HEK293T (cell line): ENCODE results near the gene NMT2.

Source experiments
- CTCF ChIA-PET: fragments of 350-600 bp; formaldehyde crosslinking; extraction: SDS; loops from one replicate; lab custom pipeline; 2021; ENCODE audit warnings: antibody characterized with exemption, inconsistent platforms; lab: Yijun Ruan, JAX
- POLR2A ChIA-PET: fragments of 350-600 bp; formaldehyde crosslinking; extraction: SDS; loops from one replicate; lab custom pipeline; 2020; ENCODE audit warnings: antibody characterized with exemption, inconsistent platforms; lab: Yijun Ruan, JAX
- DNase-seq: peaks from one replicate; pipeline ENCODE4 v3.0.0; 2012; ENCODE audit warnings: mixed read lengths; ENCODE audit errors: extremely low spot score
- ARNT ChIP-seq: fragments of 450-650 bp; IDR thresholded peaks from 2 replicates; pipeline ENCODE4 v1.6.1; 2017; ENCODE audit warnings: mild to moderate bottlenecking
- BHLHE40 ChIP-seq: fragments of 450-650 bp; IDR thresholded peaks from 2 replicates; pipeline ENCODE4 v1.6.1; 2016; ENCODE audit warnings: mild to moderate bottlenecking, moderate library complexity, borderline replicate concordance
- CTBP1 ChIP-seq: fragments of 450-650 bp; IDR thresholded peaks from 2 replicates; pipeline ENCODE4 v1.6.1; 2016; ENCODE audit warnings: borderline replicate concordance
- ELF4 ChIP-seq: fragments of 450-650 bp; IDR thresholded peaks from 2 replicates; pipeline ENCODE4 v1.6.1; 2017; ENCODE audit warnings: antibody characterized with exemption
- FOXA1 ChIP-seq: fragments of 450-650 bp; IDR thresholded peaks from 2 replicates; pipeline ENCODE4 v1.6.1; 2016; ENCODE audit warnings: mild to moderate bottlenecking
- FOXK2 ChIP-seq: fragments of 450-650 bp; IDR thresholded peaks from 2 replicates; pipeline ENCODE4 v1.6.1; 2016; ENCODE audit warnings: mild to moderate bottlenecking
- FOXM1 ChIP-seq: fragments of 450-650 bp; IDR thresholded peaks from 2 replicates; pipeline ENCODE4 v1.6.1; 2017; ENCODE audit warnings: mild to moderate bottlenecking, borderline replicate concordance
- HDGF ChIP-seq: fragments of 450-650 bp; IDR thresholded peaks from 2 replicates; pipeline ENCODE4 v1.6.1; 2017; ENCODE audit warnings: antibody characterized with exemption, borderline replicate concordance
- L3MBTL2 ChIP-seq: fragments of 450-650 bp; conservative IDR thresholded peaks from 2 replicates; pipeline ENCODE4 v1.6.1; 2016; ENCODE audit warnings: mild to moderate bottlenecking
- LEF1 ChIP-seq: fragments of 450-650 bp; IDR thresholded peaks from 2 replicates; pipeline ENCODE4 v1.6.1; 2017; ENCODE audit warnings: mild to moderate bottlenecking, borderline replicate concordance
- NFRKB ChIP-seq: fragments of 450-650 bp; IDR thresholded peaks from 2 replicates; pipeline ENCODE4 v1.6.1; 2016; ENCODE audit warnings: mild to moderate bottlenecking, moderate library complexity
- PKNOX1 ChIP-seq: fragments of 450-650 bp; IDR thresholded peaks from 2 replicates; pipeline ENCODE4 v1.6.1; 2016
- SP1 ChIP-seq: fragments of 450-650 bp; IDR thresholded peaks from 2 replicates; pipeline ENCODE4 v1.6.1; 2017
- SUZ12 ChIP-seq: fragments of 450-650 bp; IDR thresholded peaks from 2 replicates; pipeline ENCODE4 v1.6.1; 2016; ENCODE audit warnings: mild to moderate bottlenecking
- TARDBP ChIP-seq: fragments of 450-650 bp; IDR thresholded peaks from 2 replicates; pipeline ENCODE4 v1.6.1; 2016
- ZNF384 ChIP-seq: fragments of 450-650 bp; IDR thresholded peaks from 2 replicates; pipeline ENCODE4 v1.6.1; 2016

Gene NMT2

GRCh38 chr10:15124190-15124589, 44.3 kb downstream of the NMT2 start:
- DNase-seq: no peak
- ChIA-PET POLR2A (no interaction called here), CTCF (no interaction called here)
- TF ChIP-seq SP1: no peak
- TF ChIP-seq BHLHE40: no peak
- TF ChIP-seq PKNOX1: no peak
- no peak for TF ChIP-seq CTBP1
- TF ChIP-seq FOXK2: no peak
- TF ChIP-seq SUZ12: no peak
- no peak for TF ChIP-seq LEF1
- TF ChIP-seq HDGF: no peak
- TF ChIP-seq FOXM1: no peak
- TF ChIP-seq FOXA1: no peak
- TF ChIP-seq ARNT: no peak
- no peak for TF ChIP-seq NFRKB
- TF ChIP-seq TARDBP: no peak
- no peak for TF ChIP-seq ELF4
- no peak for TF ChIP-seq L3MBTL2
- no peak for TF ChIP-seq ZNF384

GRCh38 chr10:15123749-15124184, 44.7 kb downstream of the NMT2 start:
- POLR2A ChIA-PET: no interaction called here
- TF ChIP-seq SUZ12 (no peak), LEF1 (no peak), TARDBP (no peak), BHLHE40 (no peak), CTBP1 (no peak), HDGF (no peak), NFRKB (no peak)
- no peak for DNase-seq
- CTCF ChIA-PET: interaction anchor here (0.7 kb wide), 1 partner anchor 25 kb away, joined by 4 read pairs; no protein-coding TSS in a partner anchor

GRCh38 chr10:15122477-15123030, 45.9 kb downstream of the NMT2 start:
- DNase-seq: no peak
- POLR2A ChIA-PET: no interaction called here
- TF ChIP-seq HDGF (no peak), CTBP1 (no peak), L3MBTL2 (no peak), ARNT (no peak), NFRKB (no peak), ELF4 (no peak), FOXK2 (no peak), PKNOX1 (no peak)
- CTCF ChIA-PET: no interaction called here

GRCh38 chr10:15121707-15122106, 46.8 kb downstream of the NMT2 start:
- POLR2A ChIA-PET: no interaction called here
- no peak for DNase-seq
- CTCF ChIA-PET: no interaction called here
- no peak for TF ChIP-seq FOXM1
- no peak for TF ChIP-seq FOXA1
- TF ChIP-seq PKNOX1: no peak
- TF ChIP-seq SP1: no peak
- no peak for TF ChIP-seq NFRKB
- no peak for TF ChIP-seq SUZ12
- no peak for TF ChIP-seq LEF1
- TF ChIP-seq L3MBTL2: no peak
- no peak for TF ChIP-seq TARDBP

GRCh38 chr10:15120523-15120922, 48.0 kb downstream of the NMT2 start:
- ChIA-PET POLR2A (no interaction called here), CTCF (no interaction called here)
- TF ChIP-seq SP1 (no peak), ARNT (no peak), FOXK2 (no peak), ELF4 (no peak), FOXA1 (no peak), L3MBTL2 (no peak), NFRKB (no peak), CTBP1 (no peak)
- no peak for DNase-seq

GRCh38 chr10:15118615-15119014, 49.9 kb downstream of the NMT2 start:
- CTCF ChIA-PET: no interaction called here
- DNase-seq: no peak
- TF ChIP-seq L3MBTL2: no peak
- POLR2A ChIA-PET: no interaction called here

- CTCF ChIA-PET: no interaction called here
- TF ChIP-seq HDGF (no peak), SP1 (no peak), SUZ12 (no peak), TARDBP (no peak), NFRKB (no peak), ZNF384 (no peak), FOXA1 (no peak), L3MBTL2 (no peak), PKNOX1 (no peak), LEF1 (no peak), CTBP1 (no peak), FOXK2 (no peak), ARNT (no peak)
- POLR2A ChIA-PET: no interaction called here
- DNase-seq: no peak
Observed at GRCh38 chr10:15116225-15116624, 52.3 kb downstream of the NMT2 start.
